ENCODE results near the gene SLC22A6.

The SLC22A6 gene, protein sequence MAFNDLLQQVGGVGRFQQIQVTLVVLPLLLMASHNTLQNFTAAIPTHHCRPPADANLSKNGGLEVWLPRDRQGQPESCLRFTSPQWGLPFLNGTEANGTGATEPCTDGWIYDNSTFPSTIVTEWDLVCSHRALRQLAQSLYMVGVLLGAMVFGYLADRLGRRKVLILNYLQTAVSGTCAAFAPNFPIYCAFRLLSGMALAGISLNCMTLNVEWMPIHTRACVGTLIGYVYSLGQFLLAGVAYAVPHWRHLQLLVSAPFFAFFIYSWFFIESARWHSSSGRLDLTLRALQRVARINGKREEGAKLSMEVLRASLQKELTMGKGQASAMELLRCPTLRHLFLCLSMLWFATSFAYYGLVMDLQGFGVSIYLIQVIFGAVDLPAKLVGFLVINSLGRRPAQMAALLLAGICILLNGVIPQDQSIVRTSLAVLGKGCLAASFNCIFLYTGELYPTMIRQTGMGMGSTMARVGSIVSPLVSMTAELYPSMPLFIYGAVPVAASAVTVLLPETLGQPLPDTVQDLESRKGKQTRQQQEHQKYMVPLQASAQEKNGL

GRCh38 chr11:62984451-62984991 lies at the start of gene SLC22A6:
Gene SLC22A6, minus strand, starts transcription at chr11:62984967. Its CDS starts 277 bp downstream, at chr11:62984690.
- Histone ChIP-seq H3K27ac (no peak within 1 kb of the TSS), H3K4me3 (no peak within 1 kb of the TSS)

DNA sequence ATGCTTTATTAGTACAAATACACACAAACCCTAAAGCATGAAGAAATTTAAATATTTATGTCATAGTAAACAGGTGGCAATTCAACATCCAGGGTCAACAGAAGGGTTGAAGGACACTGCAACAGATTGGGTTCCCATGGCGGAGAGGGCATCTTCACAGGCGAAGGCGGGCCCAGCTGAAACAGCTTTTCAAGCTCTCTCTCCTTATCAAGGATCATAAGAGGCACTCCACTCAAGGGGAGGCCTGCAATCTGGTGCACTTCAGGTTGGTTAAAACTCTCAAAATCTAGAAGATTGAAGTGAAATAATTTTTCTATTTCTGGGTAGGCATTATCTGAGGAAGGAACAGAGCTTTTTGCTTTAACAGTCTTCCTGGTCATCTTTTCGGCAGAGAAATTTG lies 47.7 kb upstream of the SLC22A6 start:
- Histone ChIP-seq H3K27ac (no peak overlapping the region), H3K4me3 (no peak overlapping the region)

GRCh38 chr11:63023841-63024648 lies 39.3 kb upstream of the SLC22A6 start:
- Histone ChIP-seq H3K27ac (no peak overlapping the region), H3K4me3 (no peak overlapping the region)

DNA sequence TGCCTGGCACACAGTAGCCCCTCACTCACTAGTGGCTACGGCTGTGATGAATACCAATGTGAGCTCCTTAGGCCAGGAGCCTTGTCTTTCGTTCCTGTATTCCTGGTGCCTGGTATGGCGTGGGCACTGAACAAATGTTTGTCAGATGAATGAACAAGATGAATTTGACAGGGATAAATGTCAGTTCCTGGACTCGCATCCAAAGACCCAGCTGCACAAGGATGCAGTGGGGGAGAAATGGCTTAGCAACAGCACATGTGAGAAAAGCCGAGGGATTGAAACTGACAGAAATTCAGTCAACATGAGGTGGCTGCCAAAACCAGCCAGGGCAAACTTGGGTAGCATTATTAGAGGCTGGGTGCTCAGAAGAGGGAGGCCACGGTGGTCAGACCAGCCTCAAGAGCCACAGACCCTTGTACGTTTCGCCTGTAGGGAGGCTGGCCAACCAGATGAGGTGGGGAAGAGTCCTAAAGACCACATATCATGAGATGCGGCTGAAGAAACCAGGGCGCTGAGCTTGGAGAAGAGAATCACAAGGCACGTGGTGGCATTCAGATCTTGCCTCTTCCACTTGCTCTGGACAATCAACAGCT lies 38.6 kb upstream of the SLC22A6 start:
- no peak overlapping the region for H3K4me3 ChIP-seq
- H3K27ac ChIP-seq, result no peak overlapping the region

- no peak overlapping the region for H3K4me3 ChIP-seq
- no peak overlapping the region for H3K27ac ChIP-seq
Observed at GRCh38 chr11:63022441-63022840, 37.7 kb upstream of the SLC22A6 start.

DNA sequence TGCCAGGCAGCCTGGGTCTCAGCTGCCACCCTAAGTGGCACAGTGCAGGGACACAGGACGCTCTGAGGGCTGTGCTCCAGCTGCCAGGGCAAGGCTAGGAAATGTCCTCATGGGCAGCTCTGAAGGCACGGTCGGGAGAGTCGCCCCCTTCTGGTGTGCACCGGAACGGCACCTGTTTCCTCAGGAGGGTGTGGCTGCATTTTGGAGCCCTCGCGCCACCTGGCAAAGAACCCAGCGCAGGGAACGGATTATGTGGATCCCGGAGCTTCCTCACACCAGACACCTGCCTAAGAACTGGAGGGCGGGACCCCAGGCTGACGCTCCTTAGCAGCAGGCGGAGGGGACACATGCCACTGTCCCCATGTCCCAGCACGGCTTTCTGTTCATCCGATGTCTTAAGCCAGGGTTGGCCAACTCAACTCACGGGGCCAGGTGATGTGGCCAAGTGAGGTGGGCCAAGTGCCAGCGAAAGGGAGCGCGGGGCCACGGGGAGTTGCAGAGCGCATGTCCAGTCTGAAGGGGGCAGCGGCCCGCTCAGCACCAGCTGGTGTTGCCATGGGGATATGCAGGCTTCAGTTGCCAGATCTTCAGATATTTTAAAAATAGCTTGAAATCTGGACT lies 36.0 kb upstream of the SLC22A6 start:
- no peak overlapping the region for H3K27ac ChIP-seq
- H3K4me3 ChIP-seq, result no peak overlapping the region

DNA sequence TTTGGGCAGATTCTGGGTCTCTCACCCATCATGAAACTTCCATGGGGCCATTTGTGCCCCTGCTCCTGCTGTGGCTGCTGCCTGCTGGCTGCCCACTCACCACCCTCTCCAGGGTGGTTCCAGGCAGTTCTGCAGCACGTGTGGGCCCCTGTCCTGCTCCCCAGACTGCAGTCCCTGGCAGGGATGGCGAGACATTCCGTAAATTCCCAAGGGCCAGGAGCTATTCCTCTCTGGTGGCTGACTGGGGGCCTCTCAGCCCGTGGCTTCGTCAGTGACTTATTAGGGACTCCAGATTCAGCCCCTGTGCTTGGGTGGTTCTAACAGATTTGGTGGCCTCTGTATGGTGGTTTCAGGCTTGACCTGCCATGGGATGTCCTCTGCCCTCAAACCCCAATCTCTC lies 34.7 kb upstream of the SLC22A6 start:
- no peak overlapping the region for H3K4me3 ChIP-seq

DNA sequence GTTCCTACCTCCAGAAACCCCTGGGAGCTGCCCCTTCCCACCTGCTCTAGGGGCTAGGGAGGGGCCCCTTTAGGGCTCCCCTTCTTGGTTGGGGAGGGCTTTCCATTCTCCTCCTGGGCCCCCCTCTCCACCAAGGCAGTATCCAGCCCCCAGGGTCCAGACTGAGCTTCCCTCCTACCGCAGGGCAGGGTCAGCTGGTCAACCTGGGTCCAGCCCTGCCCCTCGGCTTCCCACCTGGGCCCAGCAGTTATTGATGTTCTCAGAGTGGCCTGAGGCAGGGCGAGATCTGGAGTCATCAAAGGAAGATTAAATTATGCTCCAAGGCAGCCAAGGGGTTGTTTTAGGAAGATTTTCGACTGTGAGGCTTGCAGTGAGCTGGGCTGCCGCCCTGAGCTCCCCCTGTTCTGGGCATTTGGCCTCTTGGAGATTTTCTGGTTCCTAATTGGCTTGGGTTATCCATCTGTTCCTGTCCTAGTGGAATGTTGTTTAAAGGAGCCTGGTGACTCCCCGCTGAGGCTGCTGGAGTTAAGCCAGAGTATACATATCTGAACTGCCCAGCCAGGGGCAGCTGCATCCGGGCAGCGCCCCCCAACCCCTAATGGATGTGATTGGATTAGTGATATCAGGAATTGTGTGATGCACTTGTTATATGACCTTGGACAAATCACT lies 32.7 kb upstream of the SLC22A6 start:
- Histone ChIP-seq H3K27ac (no peak overlapping the region), H3K4me3 (no peak overlapping the region)

More for the DNA sequence above, 34.7 kb upstream of the SLC22A6 start:
- H3K27ac ChIP-seq, result no peak overlapping the region

DNA sequence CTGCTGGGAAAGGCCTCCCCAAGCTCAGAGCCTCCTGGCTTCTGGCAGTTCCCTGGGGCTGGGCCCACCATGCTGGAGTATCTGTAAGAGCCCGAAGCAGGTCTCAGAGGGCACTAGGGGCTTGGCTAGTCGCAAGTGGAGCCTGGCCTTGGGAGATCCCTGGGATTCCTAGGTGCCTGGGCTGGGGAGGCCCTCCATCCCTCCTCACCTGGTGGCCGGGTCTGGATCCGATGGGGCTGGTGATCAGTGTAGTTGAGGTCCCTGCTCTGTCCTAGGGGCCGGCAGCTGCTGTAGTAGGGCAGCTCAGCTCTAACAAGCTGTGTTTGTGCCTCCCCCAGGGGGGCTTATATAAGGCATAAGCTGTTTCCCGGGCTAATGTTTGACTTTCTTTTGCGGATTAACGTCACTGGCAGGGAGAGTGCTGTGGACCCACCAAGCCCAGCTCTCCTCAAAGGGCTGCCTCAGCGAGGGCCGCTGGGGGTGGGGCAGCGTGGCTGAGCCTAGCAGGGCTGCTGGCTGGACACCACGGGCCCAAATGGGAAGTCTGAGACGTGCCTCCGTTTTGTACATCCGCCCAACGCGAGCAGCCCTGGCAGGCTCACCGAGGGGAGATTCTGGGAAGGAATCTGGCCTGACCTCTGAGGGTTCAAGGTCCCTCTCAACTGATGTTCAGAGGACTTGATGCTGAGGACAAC lies 30.9 kb upstream of the SLC22A6 start, which contains the start of gene SLC22A8:
Gene SLC22A8 (minus strand): TSS at position 321 of the 695 bp plus-strand sequence. CDS start 883 bp downstream, outside the sequence.
- Histone ChIP-seq H3K4me3 (no peak within 1 kb of the TSS), H3K27ac (no peak within 1 kb of the TSS)

DNA sequence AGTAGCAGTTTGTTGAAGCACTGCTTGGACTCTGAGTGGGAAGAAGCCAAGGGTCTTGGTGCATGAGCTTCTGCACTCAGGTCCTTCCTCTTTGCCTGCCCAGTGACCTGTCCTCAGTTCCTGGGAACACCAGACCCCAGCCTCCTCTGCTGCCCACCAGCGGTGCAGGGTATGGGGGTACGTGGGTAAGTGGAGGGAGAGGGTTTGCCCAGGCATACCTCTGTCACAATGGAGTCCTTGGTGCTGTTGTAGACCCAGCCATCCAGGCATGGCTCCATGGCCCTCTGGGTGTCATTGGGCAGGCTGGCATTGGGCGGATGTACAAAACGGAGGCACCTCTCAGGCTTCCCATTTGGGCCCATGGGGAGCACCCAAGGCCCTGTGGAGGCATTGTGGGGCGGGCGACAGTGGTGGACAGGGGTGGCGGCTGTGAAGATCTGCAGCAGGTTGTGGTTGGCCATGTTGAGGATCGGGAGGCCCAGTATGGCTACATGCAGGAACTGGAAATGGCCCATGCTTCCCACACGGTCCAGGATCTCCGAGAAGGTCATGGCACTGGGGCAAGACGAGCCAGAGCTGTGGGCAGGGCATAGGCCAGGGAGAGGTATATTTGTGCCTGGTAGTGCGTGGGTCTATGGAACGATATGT lies 29.8 kb upstream of the SLC22A6 start:
- no peak overlapping the region for H3K4me3 ChIP-seq
- H3K27ac ChIP-seq, result no peak overlapping the region

GRCh38 chr11:63012839-63013238 lies 28.1 kb upstream of the SLC22A6 start:
- H3K27ac ChIP-seq, result no peak overlapping the region

DNA sequence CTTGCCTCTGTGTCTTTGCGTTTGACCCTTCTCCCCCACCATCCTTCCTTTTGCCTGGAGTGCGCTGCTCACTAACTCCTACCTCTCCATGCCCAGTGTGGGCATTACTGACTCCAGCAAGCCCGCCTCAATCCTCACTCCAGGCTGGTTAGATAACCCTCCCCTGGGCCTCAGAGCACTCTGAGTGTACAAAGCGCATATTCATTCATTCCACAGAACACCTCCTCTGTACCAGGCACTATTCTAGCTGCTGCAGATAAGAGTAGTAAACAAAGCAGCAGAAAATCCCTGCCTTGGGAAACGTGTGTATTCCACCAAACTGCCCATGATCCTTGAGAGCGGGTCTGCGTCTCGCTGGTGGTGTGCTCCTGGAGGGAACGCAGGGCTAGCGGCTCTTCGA lies 27.7 kb upstream of the SLC22A6 start:
- no peak overlapping the region for H3K27ac ChIP-seq
- H3K4me3 ChIP-seq, result no peak overlapping the region

More at GRCh38 chr11:63012839-63013238, 28.1 kb upstream of the SLC22A6 start:
- H3K4me3 ChIP-seq, result no peak overlapping the region

- H3K27ac ChIP-seq, result no peak overlapping the region
- no peak overlapping the region for H3K4me3 ChIP-seq
Observed at GRCh38 chr11:63010934-63011439, 26.2 kb upstream of the SLC22A6 start.

DNA sequence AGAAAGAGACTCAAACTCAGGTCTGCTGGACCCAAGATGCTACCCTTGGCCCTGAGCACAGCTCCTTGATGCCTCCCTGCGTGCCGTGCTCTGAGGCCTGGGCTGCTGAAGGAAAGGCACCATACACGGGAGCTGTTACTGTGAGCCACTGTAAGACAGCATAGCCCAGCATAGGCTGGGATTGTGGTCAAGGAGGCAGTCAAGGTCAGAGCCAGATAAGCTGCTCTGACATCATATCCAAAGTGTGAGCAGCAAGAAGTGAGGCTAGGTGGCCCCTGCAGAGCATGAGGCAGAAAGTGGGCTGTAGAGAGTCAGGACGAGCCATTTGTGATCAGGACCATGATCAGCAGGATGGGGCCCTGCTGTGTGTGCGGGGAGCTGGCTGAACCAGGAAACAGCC lies 23.2 kb upstream of the SLC22A6 start:
- Histone ChIP-seq H3K4me3 (no peak overlapping the region), H3K27ac (no peak overlapping the region)

- Histone ChIP-seq H3K4me3 (no peak overlapping the region), H3K27ac (no peak overlapping the region)
Observed at GRCh38 chr11:63001456-63001855, 16.7 kb upstream of the SLC22A6 start.

- no peak overlapping the region for H3K4me3 ChIP-seq
- H3K27ac ChIP-seq, result no peak overlapping the region
Observed at GRCh38 chr11:62999649-63000048, 14.9 kb upstream of the SLC22A6 start.

DNA sequence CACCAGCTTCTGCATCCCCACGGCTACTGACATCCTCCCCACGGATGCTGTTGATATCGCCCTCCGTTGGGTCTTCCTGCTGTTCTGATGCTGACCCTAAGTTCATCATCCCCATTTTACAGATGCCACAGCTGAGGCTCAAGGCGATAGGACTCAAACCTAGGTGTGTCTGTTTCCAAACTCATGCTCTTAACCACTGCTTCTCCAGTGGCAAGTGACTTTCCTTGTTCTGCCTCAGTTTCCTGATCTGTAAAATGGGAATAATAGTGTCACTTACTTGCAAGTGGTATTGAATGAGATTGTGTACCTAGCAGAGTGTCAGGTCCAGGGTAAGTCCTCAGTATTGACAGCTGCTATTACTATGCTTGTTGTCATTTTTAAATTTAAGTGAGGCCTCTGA lies 14.4 kb upstream of the SLC22A6 start:
- Histone ChIP-seq H3K4me3 (no peak overlapping the region), H3K27ac (no peak overlapping the region)

DNA sequence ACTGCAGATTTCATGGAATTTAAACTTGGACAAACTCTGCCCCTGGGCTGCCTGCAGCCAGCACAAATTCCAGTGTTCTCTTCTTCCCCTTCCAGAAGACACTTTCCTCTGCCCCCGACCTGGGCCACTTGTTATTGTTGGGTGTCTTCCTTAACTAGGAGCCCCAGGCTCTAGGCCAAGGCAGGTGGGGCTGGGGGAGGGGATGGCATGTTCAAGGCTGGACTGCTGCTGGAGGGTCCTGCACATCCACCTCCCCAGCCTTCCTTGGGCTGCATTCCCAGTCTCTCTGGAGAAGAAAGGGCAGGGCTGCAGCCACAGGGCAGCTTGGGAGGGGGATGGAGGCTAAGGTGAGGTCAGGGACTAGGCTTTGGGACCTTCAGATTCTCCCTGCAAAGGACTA lies 11.5 kb upstream of the SLC22A6 start:
- no peak overlapping the region for H3K27ac ChIP-seq

More for the DNA sequence above, 11.5 kb upstream of the SLC22A6 start:
- no peak overlapping the region for H3K4me3 ChIP-seq

All from skin epidermis (tissue), 12 donors.